HG02678 (cell line): Measurements from ENCODE around the gene COX8C.
"Not testable (repeated sequence)": the region's sequence is repeated elsewhere in the genome, so short reads cannot be mapped to it uniquely, and the experiment has no call there.

Experiments
- ATAC-seq: cut with Tn5 transposase; IDR thresholded peaks from one replicate; pipeline ENCODE4 v1.9.1; 2021; ENCODE audit warnings: mild to moderate bottlenecking, moderate library complexity; ENCODE audit not compliant: unreplicated experiment

Gene COX8C

GRCh38 chr14:93320489-93320888 is 26.5 kb upstream of the COX8C start:
- ATAC-seq = no peak

GRCh38 chr14:93322929-93323599 is 23.9 kb upstream of the COX8C start:
- no peak for ATAC-seq

- ATAC-seq = no peak
Observed at GRCh38 chr14:93323600-93324174, 23.3 kb upstream of the COX8C start.

GRCh38 chr14:93326196-93326595 is 20.8 kb upstream of the COX8C start:
- ATAC-seq = no peak

GRCh38 chr14:93328546-93328945 is 18.4 kb upstream of the COX8C start:
- no peak for ATAC-seq

GRCh38 chr14:93329965-93330608 is 16.9 kb upstream of the COX8C start:
- ATAC-seq = no peak

- ATAC-seq = no peak
Observed at GRCh38 chr14:93330609-93331000, 16.4 kb upstream of the COX8C start.

GRCh38 chr14:93331002-93331727 is 15.8 kb upstream of the COX8C start:
- ATAC-seq = no peak

- ATAC-seq = peak; percentile 6
Observed at GRCh38 chr14:93331728-93332396, 15.1 kb upstream of the COX8C start.

GRCh38 chr14:93332397-93332852 is 14.6 kb upstream of the COX8C start:
- ATAC-seq = peak; percentile 59

GRCh38 chr14:93332853-93333630 is 13.9 kb upstream of the COX8C start, which contains the start of gene BTBD7:
Gene BTBD7 (minus strand): TSS chr14:93333036. CDS start chr14:93296051, 36,985 bp downstream.
- ATAC-seq = peak; percentile 76

- no peak for ATAC-seq
Observed at GRCh38 chr14:93333631-93334103, 13.3 kb upstream of the COX8C start.

GRCh38 chr14:93337143-93337753 is 9.7 kb upstream of the COX8C start:
- no peak for ATAC-seq

GRCh38 chr14:93337884-93338283 is 9.1 kb upstream of the COX8C start:
- no peak for ATAC-seq

- ATAC-seq = no peak
Observed at GRCh38 chr14:93343266-93343665, 3.7 kb upstream of the COX8C start.

GRCh38 chr14:93343797-93344196 is 3.2 kb upstream of the COX8C start:
- ATAC-seq = no peak

- ATAC-seq = no peak
Observed at GRCh38 chr14:93347850-93348249, 868 bp downstream of the COX8C start.

GRCh38 chr14:93348292-93348691 is 1.3 kb downstream of the COX8C start:
- ATAC-seq = no peak

GRCh38 chr14:93354873-93355272 is 7.9 kb downstream of the COX8C start:
- ATAC-seq = not testable (repeated sequence)
